HepG2 (cell line): ENCODE data around the gene PANK4. TPM values are rescaled to one million over a fixed set of nuclear protein-coding genes. Genes with fewer than 3 reads are reported as not detected.

Source experiments
- ATF2 ChIP-seq: sonication (generic); formaldehyde crosslinking; IDR thresholded peaks from 2 replicates; pipeline ENCODE4 v1.4.0; 2020; ENCODE audit warnings: missing genetic modification reagents
- CBX1 ChIP-seq: IDR thresholded peaks from one replicate; pipeline ENCODE4 v1.6.1; 2016; ENCODE audit warnings: antibody characterized with exemption, low read depth
- CC2D1A ChIP-seq: sonication (generic); formaldehyde crosslinking; IDR thresholded peaks from 2 replicates; pipeline ENCODE4 v1.8.1; 2023; ENCODE audit warnings: mild to moderate bottlenecking, missing genetic modification reagents
- ERF ChIP-seq: IDR thresholded peaks from 2 replicates; pipeline ENCODE4 v1.6.1; 2018; ENCODE audit warnings: missing biosample characterization, missing genetic modification reagents
- FOXA3 ChIP-seq: IDR thresholded peaks from 2 replicates; pipeline ENCODE4 v1.6.1; 2016; ENCODE audit warnings: missing genetic modification reagents, missing compliant biosample characterization
- GFI1 ChIP-seq: sonication (generic); formaldehyde crosslinking; IDR thresholded peaks from 2 replicates; pipeline ENCODE4 v1.5.0; 2020; ENCODE audit warnings: missing genetic modification reagents, mild to moderate bottlenecking, borderline replicate concordance
- HCFC1 ChIP-seq: fragments of 150-350 bp; IDR thresholded peaks from 2 replicates; pipeline ENCODE4 v1.6.1; 2014; ENCODE audit warnings: low read depth, low read length
- HOXA9 ChIP-seq: sonication (generic); formaldehyde crosslinking; IDR thresholded peaks from 2 replicates; pipeline ENCODE4 v1.8.1; 2022; ENCODE audit warnings: missing genetic modification reagents, mild to moderate bottlenecking, moderate library complexity, borderline replicate concordance
- PAF1 ChIP-seq: IDR thresholded peaks from 2 replicates; pipeline ENCODE4 v1.6.1; 2016; ENCODE audit warnings: missing genetic modification reagents, missing compliant biosample characterization
- RBFOX2 ChIP-seq: fragments of 200-400 bp; formaldehyde crosslinking; IDR thresholded peaks from 2 replicates; pipeline ENCODE4 v1.6.1; 2017; ENCODE audit warnings: low read depth, mild to moderate bottlenecking, low read length
- REST ChIP-seq, 2 experiments: IDR thresholded peaks; 2 replicates each; pipeline ENCODE4 v1.6.1; 2011 to 2012; ENCODE audit warnings: low read length in 2 of 2, borderline replicate concordance in 1 of 2, low read depth in 1 of 2, mild to moderate bottlenecking in 1 of 2, moderate library complexity in 1 of 2
- RFXANK ChIP-seq: IDR thresholded peaks from 2 replicates; pipeline ENCODE4 v1.6.1; 2016
- SP2 ChIP-seq: sonication (generic); formaldehyde crosslinking; IDR thresholded peaks from 2 replicates; pipeline ENCODE4 v1.5.1; 2020; ENCODE audit warnings: mild to moderate bottlenecking, missing genetic modification reagents
- TOPORS ChIP-seq: sonication (generic); formaldehyde crosslinking; IDR thresholded peaks from 2 replicates; pipeline ENCODE4 v1.8.0; 2023; ENCODE audit warnings: mild to moderate bottlenecking, missing genetic modification reagents
- TRIM24 ChIP-seq: sonication (generic); formaldehyde crosslinking; IDR thresholded peaks from 2 replicates; pipeline ENCODE4 v1.8.0; 2022; ENCODE audit warnings: mild to moderate bottlenecking, missing genetic modification reagents
- ZHX1 ChIP-seq: sonication (generic); formaldehyde crosslinking; IDR thresholded peaks from 2 replicates; pipeline ENCODE4 v1.8.1; 2022; ENCODE audit warnings: low read depth, mild to moderate bottlenecking, missing genetic modification reagents
- ZNF124 ChIP-seq: sonication (generic); formaldehyde crosslinking; IDR thresholded peaks from 2 replicates; pipeline ENCODE4 v1.4.0; 2020; ENCODE audit warnings: missing genetic modification reagents
- ZNF510 ChIP-seq: sonication (generic); formaldehyde crosslinking; IDR thresholded peaks from 2 replicates; pipeline ENCODE4 v1.4.0; 2020; ENCODE audit warnings: low read depth, mild to moderate bottlenecking, missing genetic modification reagents
- ZNF550 ChIP-seq: sonication (generic); formaldehyde crosslinking; IDR thresholded peaks from 2 replicates; pipeline ENCODE4 v1.4.0; 2020; ENCODE audit warnings: mild to moderate bottlenecking, missing genetic modification reagents, borderline replicate concordance
- ZNF557 ChIP-seq: sonication (generic); formaldehyde crosslinking; IDR thresholded peaks from 2 replicates; pipeline ENCODE4 v1.4.0; 2020; ENCODE audit warnings: missing genetic modification reagents
- ZNF704 ChIP-seq: sonication (generic); formaldehyde crosslinking; IDR thresholded peaks from 2 replicates; pipeline ENCODE4 v1.8.1; 2023; ENCODE audit warnings: mild to moderate bottlenecking, inconsistent platforms, moderate library complexity, missing genetic modification reagents, borderline replicate concordance
- ZSCAN25 ChIP-seq: sonication (generic); formaldehyde crosslinking; IDR thresholded peaks from 2 replicates; pipeline ENCODE4 v1.8.0; 2022; ENCODE audit warnings: mild to moderate bottlenecking, missing genetic modification reagents
- polyA plus RNA-seq, 8 experiments: library from polyadenylated mRNA; depleted of rRNA in 3 of 8; stranded (reverse) in 7 of 8; unstranded in 1 of 8; fragments of >200 nt; fragmentation: Illumina TruSeq in 4 of 8; extraction: Trizol in 4 of 8; gene quantifications; 2 replicates each; pipeline versions ENCODE4 v1.2.1 to v1.2.3, GENCODE V29; 2011 to 2016; ENCODE audit warnings: low read depth in 4 of 8, missing spikeins in 1 of 8, mixed read lengths in 1 of 8; ENCODE audit not compliant: insufficient read depth in 1 of 8
- total RNA-seq, 5 experiments: library from RNA; depleted of rRNA; stranded (reverse); fragments of >200 nt; fragmentation: Illumina TruSeq; extraction: Trizol; gene quantifications; 2 replicates each; pipeline ENCODE4 v1.2.3, GENCODE V29; 2016; ENCODE audit warnings: low read depth in 1 of 5

PANK4 gene
- total and polyA plus RNA-seq, 2 of the 13 experiments (the other 11 are each of a cell fraction or from before 2014, with no cell fraction given): 17.4 to 19.3 TPM

DNA sequence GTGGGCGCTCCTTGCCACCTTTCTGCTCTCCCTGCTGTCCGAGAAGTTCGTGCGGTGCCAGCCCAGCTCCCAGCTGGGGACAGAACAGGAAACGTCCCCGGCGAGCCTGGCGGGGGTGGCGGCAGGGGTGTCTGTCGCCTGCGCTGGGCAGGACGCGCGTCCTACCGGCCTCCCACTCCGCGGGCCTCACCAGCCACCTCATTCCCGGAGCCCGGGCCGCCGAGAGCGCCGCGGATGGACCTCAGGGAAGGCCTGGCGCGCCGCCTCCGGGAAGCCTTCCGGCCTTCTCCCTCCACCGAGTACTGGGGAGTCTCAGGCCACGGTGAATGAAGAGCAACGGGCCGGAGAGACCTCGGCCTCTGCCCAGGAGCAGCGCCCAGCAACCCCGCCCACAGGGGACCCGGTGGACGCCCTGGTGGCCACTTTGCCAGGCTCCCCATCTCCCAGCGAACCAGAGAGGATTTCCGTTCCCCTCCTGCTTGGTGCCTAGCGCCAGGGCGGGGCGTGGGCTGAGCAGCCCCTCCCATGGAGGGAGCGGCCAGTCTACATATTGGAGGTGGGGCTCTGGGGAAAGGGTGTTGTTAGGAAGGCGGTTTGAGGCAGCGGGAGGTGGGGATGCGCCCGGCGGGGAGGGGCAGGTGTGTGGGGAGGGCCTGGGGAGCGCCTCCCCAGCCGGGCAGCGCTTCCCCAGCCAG is 20.3 kb upstream of the PANK4 start (continued):
- no peak for TF ChIP-seq ZHX1 (CRISPR knock-in tag)
- no peak for TF ChIP-seq CBX1
- TF ChIP-seq TOPORS (CRISPR knock-in tag): no peak
- no peak for TF ChIP-seq RFXANK
- TF ChIP-seq GFI1 (CRISPR knock-in tag): no peak
- TF ChIP-seq PAF1 (CRISPR knock-in tag): no peak
- TF ChIP-seq TRIM24 (CRISPR knock-in tag): no peak
- no peak for TF ChIP-seq ZNF550 (CRISPR knock-in tag)
- TF ChIP-seq ZNF704 (CRISPR knock-in tag): no peak
- TF ChIP-seq HOXA9: no peak
- 0 out of 2 replicates have a peak, but pooled peaks have one; percentile 2 for TF ChIP-seq ERF (CRISPR knock-in tag)
- TF ChIP-seq ATF2: no peak
- TF ChIP-seq ZNF510: no peak
- no peak for TF ChIP-seq CC2D1A (CRISPR knock-in tag)
- TF ChIP-seq ZNF124 (CRISPR knock-in tag): 0 out of 2 replicates have a peak, but pooled peaks have one; percentile 51
- no peak for TF ChIP-seq ZNF557 (CRISPR knock-in tag)
- no peak; the same call in 1 of the 2 replicates for TF ChIP-seq ZSCAN25 (CRISPR knock-in tag)
- TF ChIP-seq SP2 (CRISPR knock-in tag): no peak; the same call in 1 of the 2 replicates
- TF ChIP-seq RBFOX2: peak; percentile 59
- no peak for TF ChIP-seq REST (IDR thresholded peaks at IDR 0.05; ENCODE audit: borderline replicate concordance in 1 of 2, low read depth in 1 of 2, low read length in 2 of 2)
- no peak for TF ChIP-seq HCFC1
- TF ChIP-seq FOXA3: no peak
